ENCODE data around the gene UST. TPM values are rescaled to one million over a fixed set of nuclear protein-coding genes. Genes with fewer than 3 reads are reported as not detected.
A peak's percentile ranks its signal among the peaks of the same experiment; 100 is the strongest.

UST gene
- total RNA-seq, 1 experiment from 2014 or later: 32.1 TPM

GRCh38 chr6:148967011-148967520 is 220.2 kb downstream of the UST start:
- ChIA-PET CTCF (interaction anchor here (7.7 kb wide), 1 partner anchor 389 kb away, joined by 40 read pairs; no protein-coding TSS in a partner anchor), POLR2A (no interaction called here)
- Mint-ChIP-seq H3K36me3 (peaks cover 31% of the 10 kb centered on the region), H3K27ac (peak overlapping the region; percentile 88), H3K4me1 (peaks cover 89% of the 10 kb centered on the region), H3K27me3 (ENCODE audit: low read depth) (no peaks in the 10 kb centered on the region), H3K9me3 (no peaks in the 10 kb centered on the region), H3K4me3 (no peak overlapping the region)
- TF ChIP-seq NR3C1 (CRISPR knock-in tag; conservative IDR thresholded peaks at IDR 0.05; ENCODE audit: low read depth): no peak
- no peak for TF ChIP-seq ZBTB21 (CRISPR knock-in tag; IDR thresholded peaks at IDR 0.05; ENCODE audit: borderline replicate concordance)
- no peak for TF ChIP-seq ZNF416 (CRISPR knock-in tag; IDR thresholded peaks at IDR 0.05)
- no peak for TF ChIP-seq HMGXB4 (CRISPR knock-in tag; IDR thresholded peaks at IDR 0.05)
- TF ChIP-seq FOXK1 (CRISPR knock-in tag; IDR thresholded peaks at IDR 0.05): no peak
- TF ChIP-seq SMAD3 (CRISPR knock-in tag; IDR thresholded peaks at IDR 0.05; ENCODE audit: borderline replicate concordance): no peak
- no peak for TF ChIP-seq JUN (CRISPR knock-in tag; IDR thresholded peaks at IDR 0.05)
- no peak for TF ChIP-seq NR1H2 (CRISPR knock-in tag; IDR thresholded peaks at IDR 0.05)
- no peak for TF ChIP-seq MYBL2 (CRISPR knock-in tag; IDR thresholded peaks at IDR 0.05)
- TF ChIP-seq IRF2 (CRISPR knock-in tag; IDR thresholded peaks at IDR 0.05; ENCODE audit: borderline replicate concordance, low read depth): no peak
- no peak for TF ChIP-seq ZNF138 (CRISPR knock-in tag; conservative IDR thresholded peaks at IDR 0.05)
- no peak for TF ChIP-seq ZNF232 (CRISPR knock-in tag; IDR thresholded peaks at IDR 0.05)
- TF ChIP-seq SMAD4 (CRISPR knock-in tag; IDR thresholded peaks at IDR 0.05): no peak
- no peak for TF ChIP-seq ESRRA (CRISPR knock-in tag; IDR thresholded peaks at IDR 0.05; ENCODE audit: borderline replicate concordance)
- TF ChIP-seq ATF1 (CRISPR knock-in tag; IDR thresholded peaks at IDR 0.05): no peak
- TF ChIP-seq PRRX2 (CRISPR knock-in tag; IDR thresholded peaks at IDR 0.05): no peak
- no peak for TF ChIP-seq FOXJ3 (CRISPR knock-in tag; IDR thresholded peaks at IDR 0.05; ENCODE audit: borderline replicate concordance)
- no peak for TF ChIP-seq SP1 (CRISPR knock-in tag; conservative IDR thresholded peaks at IDR 0.05)
- DNase-seq (ENCODE audit: low spot score) (no peak), ATAC-seq (no peak)

- Mint-ChIP-seq H3K9me3 (no peaks in the 10 kb centered on the region), H3K4me3 (no peak overlapping the region), H3K36me3 (peaks cover 31% of the 10 kb centered on the region), H3K27ac (peak overlapping the region; percentile 65), H3K4me1 (peaks cover 88% of the 10 kb centered on the region), H3K27me3 (ENCODE audit: low read depth) (no peaks in the 10 kb centered on the region)
- ATAC-seq: peak; percentile 20
- DNase-seq (ENCODE audit: low spot score): peak; percentile 41
- ChIA-PET POLR2A (no interaction called here), CTCF (interaction anchor here (7.7 kb wide), 1 partner anchor 390 kb away, joined by 40 read pairs; no protein-coding TSS in a partner anchor)
- no peak for TF ChIP-seq ZBTB43 (CRISPR knock-in tag; IDR thresholded peaks at IDR 0.05)
- peak; percentile 97 for TF ChIP-seq ZNF121 (CRISPR knock-in tag; IDR thresholded peaks at IDR 0.05)
Measured at GRCh38 chr6:148967541-148967956, 220.7 kb downstream of the UST start.

GRCh38 chr6:148968771-148969602 is 222.2 kb downstream of the UST start:
- DNase-seq (ENCODE audit: low spot score) (no peak), ATAC-seq (no peak)
- H3K9me3 Mint-ChIP-seq: no peaks in the 10 kb centered on the region
- POLR2A ChIA-PET: no interaction called here
- no peaks in the 10 kb centered on the region for H3K27me3 Mint-ChIP-seq (ENCODE audit: low read depth)
- peaks cover 88% of the 10 kb centered on the region for H3K4me1 Mint-ChIP-seq
- CTCF ChIA-PET: interaction anchor here (7.7 kb wide), 1 partner anchor 391 kb away, joined by 40 read pairs; no protein-coding TSS in a partner anchor
- TF ChIP-seq MYBL2 (CRISPR knock-in tag; IDR thresholded peaks at IDR 0.05): no peak
- 0 out of 2 replicates have a peak, but pooled peaks have one; percentile 28 for TF ChIP-seq GTF2I (CRISPR knock-in tag; conservative IDR thresholded peaks at IDR 0.05)
- no peak for TF ChIP-seq AR (CRISPR knock-in tag; IDR thresholded peaks at IDR 0.05)
- TF ChIP-seq E2F1 (CRISPR knock-in tag; IDR thresholded peaks at IDR 0.05): no peak
- TF ChIP-seq ELF4 (CRISPR knock-in tag; IDR thresholded peaks at IDR 0.05; ENCODE audit: low read depth): no peak
- peak overlapping the region; percentile 90 for H3K27ac Mint-ChIP-seq
- no peak overlapping the region; the same call in 1 of the 2 replicates for H3K4me3 Mint-ChIP-seq
- H3K36me3 Mint-ChIP-seq: peaks cover 29% of the 10 kb centered on the region

Measured in WTC11 (cell line).